Myocyte (in vitro differentiated cells): Measurements from ENCODE around the gene EFCAB12. TPM values are rescaled to one million over a fixed set of nuclear protein-coding genes. Genes with fewer than 3 reads are reported as not detected.
"Not testable (repeated sequence)": the region's sequence is repeated elsewhere in the genome, so short reads cannot be mapped to it uniquely, and the experiment has no call there.

Experiments used
- DNase-seq: peaks from one replicate; pipeline ENCODE4 v3.0.0-alpha.2; 2012; ENCODE audit warnings: low read depth
- total RNA-seq: library from RNA; depleted of rRNA; stranded (reverse); fragments of >200 nt; gene quantifications from 2 replicates; pipeline ENCODE4 v1.2.3, GENCODE V29; 2014

Gene EFCAB12
- total RNA-seq, 1 donor from 2014 or later = 0.35 TPM

GRCh38 chr3:129421988-129422745, 6.3 kb downstream of the EFCAB12 start:
- DNase-seq = no peak

- DNase-seq = no peak
Measured at GRCh38 chr3:129421236-129421883, 7.1 kb downstream of the EFCAB12 start.

- no peak for DNase-seq
Measured at GRCh38 chr3:129419476-129419875, 9.0 kb downstream of the EFCAB12 start.

- DNase-seq = no peak
Measured at GRCh38 chr3:129418041-129418973, 10.1 kb downstream of the EFCAB12 start.

- no peak for DNase-seq
Measured at GRCh38 chr3:129417326-129417725, 11.1 kb downstream of the EFCAB12 start.

- no peak for DNase-seq
Measured at GRCh38 chr3:129416415-129416814, 12.0 kb downstream of the EFCAB12 start.

- DNase-seq = no peak
Measured at GRCh38 chr3:129415830-129416229, 12.6 kb downstream of the EFCAB12 start.

GRCh38 chr3:129415378-129415777, 13.1 kb downstream of the EFCAB12 start:
- no peak for DNase-seq

- peak; percentile 48 for DNase-seq
Measured at GRCh38 chr3:129413687-129414506, 14.5 kb downstream of the EFCAB12 start.

- not testable (repeated sequence) for DNase-seq
Measured at GRCh38 chr3:129413238-129413637, 15.2 kb downstream of the EFCAB12 start.

GRCh38 chr3:129412542-129413198, 15.8 kb downstream of the EFCAB12 start:
- DNase-seq = no peak

- DNase-seq = no peak
Measured at GRCh38 chr3:129410971-129411370, 17.5 kb downstream of the EFCAB12 start.

GRCh38 chr3:129409541-129409940, 18.9 kb downstream of the EFCAB12 start:
- peak; percentile 37 for DNase-seq

GRCh38 chr3:129404610-129405009, 23.8 kb downstream of the EFCAB12 start:
- no peak for DNase-seq

GRCh38 chr3:129404130-129404529, 24.3 kb downstream of the EFCAB12 start:
- no peak for DNase-seq

GRCh38 chr3:129403450-129403849, 25.0 kb downstream of the EFCAB12 start:
- DNase-seq = no peak

GRCh38 chr3:129402616-129403015, 25.8 kb downstream of the EFCAB12 start:
- no peak for DNase-seq

GRCh38 chr3:129402210-129402609, 26.2 kb downstream of the EFCAB12 start:
- no peak for DNase-seq

- DNase-seq = no peak
Measured at GRCh38 chr3:129399895-129400357, 28.5 kb downstream of the EFCAB12 start.
